Aorta (tissue), 5 donors: ENCODE data around the gene STK32B. TPM values are rescaled to one million over a fixed set of nuclear protein-coding genes. Genes with fewer than 3 reads are reported as not detected.

Experiments
- ATAC-seq: fragments of 200-7000 bp; cut with Tn5 transposase; one replicate; pipeline ENCODE4 v1.9.1; 2022; ENCODE audit warnings: moderate library complexity; ENCODE audit not compliant: low FRiP score
- DNase-seq, 2 donors: peaks; one replicate each; pipeline ENCODE4 v3.0.0-alpha.2; 2020
- H3K27ac ChIP-seq, 2 donors: one replicate each; pipeline ENCODE4 v1.5.1; 2013; ENCODE audit warnings: low read length in 2 of 2, mild to moderate bottlenecking in 2 of 2, moderate library complexity in 2 of 2, control low read depth in 1 of 2, inconsistent platforms in 1 of 2, low read depth in 1 of 2
- H3K27me3 ChIP-seq, 2 donors: one replicate each; pipeline ENCODE4 v1.6.1; 2013; ENCODE audit warnings: control low read depth in 1 of 2, low read length in 1 of 2, mild to moderate bottlenecking in 1 of 2, moderate library complexity in 1 of 2; ENCODE audit not compliant: insufficient read depth in 2 of 2, control insufficient read depth in 1 of 2
- H3K36me3 ChIP-seq, 2 donors: one replicate each; pipeline ENCODE4 v1.6.1; 2013; ENCODE audit warnings: control low read depth in 1 of 2, low read length in 1 of 2, mild to moderate bottlenecking in 1 of 2; ENCODE audit not compliant: insufficient read depth in 2 of 2, control insufficient read depth in 1 of 2
- H3K4me1 ChIP-seq, 2 donors: one replicate each; pipeline ENCODE4 v1.6.1; 2013; ENCODE audit warnings: low read length in 2 of 2, control low read depth in 1 of 2, mild to moderate bottlenecking in 1 of 2, moderate library complexity in 1 of 2; ENCODE audit not compliant: insufficient read depth in 2 of 2, control insufficient read depth in 1 of 2
- H3K4me3 ChIP-seq, 2 donors: one replicate each; pipeline ENCODE4 v1.5.1; 2013; ENCODE audit warnings: low read length in 2 of 2, control low read depth in 1 of 2, mild to moderate bottlenecking in 1 of 2
- H3K9me3 ChIP-seq: one replicate; pipeline ENCODE4 v1.6.1; 2013; ENCODE audit warnings: mild to moderate bottlenecking, low read length; ENCODE audit not compliant: control insufficient read depth
- WGBS, 2 donors: extraction: QIAGEN DNeasy Blood & Tissue Kit; methylation state at CpG; one replicate each; pipeline ENCODE4 v1.1.7; 2013; 5-methylcytosine and 5-hydroxymethylcytosine counted together
- intact Hi-C, 2 donors: fragments of 100-400 bp; cut with DNase I; formaldehyde crosslinking; loops; one replicate each; pipeline versions ENCODE4 v1.14.2 to v1.15.0; 2022
- polyA plus RNA-seq, 2 donors: library from polyadenylated mRNA; stranded (reverse); fragments of 200-250 nt; gene quantifications; one replicate each; pipeline ENCODE4 v1.2.3, GENCODE V29; 2013
- total RNA-seq, 2 donors: library from RNA; stranded (reverse); fragmentation: NEBNext Ultra II Directional; extraction: Animal tissue kit (Norgen Biotek cat#: 25700); gene quantifications; one replicate each; pipeline ENCODE4 v1.2.1, GENCODE V29; 2021
- donor health status: healthy with polysubstance abuse.
- donor health status: Bipolar disorder and iron deficiency.
- donor health status: DM: no; HTN: no; CAD: no.
- donor health status: DM: no; HTN: no; CAD: no.
- donor health status: DM: yes; HTN: yes; CAD: no.

The STK32B gene
- total and polyA plus RNA-seq, 4 donors, result 0.63 to 4.1 (median 1.9) TPM

GRCh38 chr4:5256421-5256820, 205.1 kb downstream of the STK32B start:
- Histone ChIP-seq H3K36me3 (no peaks in the 10 kb centered on the region), H3K4me1 (no peaks in the 10 kb centered on the region), H3K27ac (no peak overlapping the region), H3K9me3 (peaks cover 3% of the 10 kb centered on the region), H3K27me3 (no peaks in the 10 kb centered on the region), H3K4me3 (no peak overlapping the region)
- DNase-seq (no peak), ATAC-seq (no peak)
- intact Hi-C loops, result no loop called here
- 84% methylated on average over 4 of the region's 4 CpGs for WGBS, 2 donors

- no peaks in the 10 kb centered on the region for H3K4me1 ChIP-seq
- DNase-seq (no peak), ATAC-seq (no peak)
- no peak overlapping the region for H3K4me3 ChIP-seq
- peaks cover 3% of the 10 kb centered on the region for H3K9me3 ChIP-seq
- no peaks in the 10 kb centered on the region for H3K36me3 ChIP-seq
- H3K27me3 ChIP-seq, result no peaks in the 10 kb centered on the region
- H3K27ac ChIP-seq, result no peak overlapping the region
- intact Hi-C loops, result no loop called here
- 82 to 91% methylated on average over 2 of the region's 2 CpGs for WGBS, 2 donors
Measured at GRCh38 chr4:5257086-5257485, 205.8 kb downstream of the STK32B start.

GRCh38 chr4:5259471-5259870, 208.2 kb downstream of the STK32B start:
- WGBS, 2 donors, result 88 to 95% methylated on average over 2 of the region's 2 CpGs
- Histone ChIP-seq H3K27me3 (no peaks in the 10 kb centered on the region), H3K4me3 (no peak overlapping the region), H3K4me1 (no peaks in the 10 kb centered on the region), H3K27ac (no peak overlapping the region), H3K9me3 (peaks cover 1% of the 10 kb centered on the region), H3K36me3 (no peaks in the 10 kb centered on the region)
- intact Hi-C loops, result no loop called here
- ATAC-seq (no peak), DNase-seq (no peak)

GRCh38 chr4:5260121-5260520, 208.8 kb downstream of the STK32B start:
- Histone ChIP-seq H3K27ac (no peak overlapping the region), H3K36me3 (no peaks in the 10 kb centered on the region), H3K4me3 (no peak overlapping the region), H3K4me1 (no peaks in the 10 kb centered on the region), H3K9me3 (peaks cover 1% of the 10 kb centered on the region), H3K27me3 (no peaks in the 10 kb centered on the region)
- DNase-seq (no peak), ATAC-seq (no peak)
- intact Hi-C loops, result no loop called here
- 86 to 91% methylated on average over 6 of the region's 6 CpGs for WGBS, 2 donors

- intact Hi-C loops, result no loop called here
- Histone ChIP-seq H3K27ac (no peak overlapping the region), H3K4me3 (no peak overlapping the region), H3K27me3 (no peaks in the 10 kb centered on the region), H3K9me3 (peaks cover 1% of the 10 kb centered on the region), H3K36me3 (no peaks in the 10 kb centered on the region), H3K4me1 (no peaks in the 10 kb centered on the region)
- 84 to 88% methylated on average over 4 of the region's 4 CpGs for WGBS, 2 donors
- ATAC-seq (no peak), DNase-seq (no peak)
Measured at GRCh38 chr4:5261866-5262265, 210.6 kb downstream of the STK32B start.

- ATAC-seq, result no peak
- no peak overlapping the region for H3K4me3 ChIP-seq
- intact Hi-C loops, result no loop called here
- H3K27ac ChIP-seq, result no peak overlapping the region
- no peak for DNase-seq
- no peaks in the 10 kb centered on the region for H3K4me1 ChIP-seq
- H3K27me3 ChIP-seq, result no peaks in the 10 kb centered on the region
- 85 to 90% methylated on average over 2 of the region's 2 CpGs for WGBS, 2 donors
- no peaks in the 10 kb centered on the region for H3K36me3 ChIP-seq
- no peaks in the 10 kb centered on the region for H3K9me3 ChIP-seq
Measured at GRCh38 chr4:5266991-5267390, 215.7 kb downstream of the STK32B start.

- 88 to 90% methylated on average over 8 of the region's 8 CpGs for WGBS, 2 donors
- intact Hi-C loops, result no loop called here
- Histone ChIP-seq H3K9me3 (no peaks in the 10 kb centered on the region), H3K27me3 (no peaks in the 10 kb centered on the region), H3K27ac (no peak overlapping the region), H3K4me1 (no peaks in the 10 kb centered on the region), H3K4me3 (no peak overlapping the region), H3K36me3 (no peaks in the 10 kb centered on the region)
- no peak for DNase-seq
- no peak for ATAC-seq
Measured at GRCh38 chr4:5267408-5267807, 216.1 kb downstream of the STK32B start.

GRCh38 chr4:5276475-5277075, 225.3 kb downstream of the STK32B start:
- 87 to 88% methylated on average over 11 of the region's 11 CpGs for whole genome bisulfite sequencing, 2 donors
- Histone ChIP-seq H3K27ac (no peak overlapping the region), H3K27me3 (no peaks in the 10 kb centered on the region), H3K9me3 (no peaks in the 10 kb centered on the region), H3K4me3 (no peak overlapping the region), H3K4me1 (no peaks in the 10 kb centered on the region), H3K36me3 (no peaks in the 10 kb centered on the region)
- DNase-seq, result no peak
- no peak for ATAC-seq
- intact Hi-C loops, result no loop called here

GRCh38 chr4:5277079-5277478, 225.8 kb downstream of the STK32B start:
- H3K4me1 ChIP-seq, result no peaks in the 10 kb centered on the region
- no peaks in the 10 kb centered on the region for H3K36me3 ChIP-seq
- intact Hi-C loops, result no loop called here

More at GRCh38 chr4:5277079-5277478, 225.8 kb downstream of the STK32B start:
- no peak overlapping the region for H3K27ac ChIP-seq
- H3K9me3 ChIP-seq, result no peaks in the 10 kb centered on the region
- no peak overlapping the region for H3K4me3 ChIP-seq
- 81 to 90% methylated on average over 2 of the region's 2 CpGs for WGBS, 2 donors
- no peaks in the 10 kb centered on the region for H3K27me3 ChIP-seq
- ATAC-seq (no peak), DNase-seq (no peak)
